Uterus (tissue), 4 donors: ENCODE measurements around the gene CLCN5. TPM values are rescaled to one million over a fixed set of nuclear protein-coding genes. Genes with fewer than 3 reads are reported as not detected.

Experiments used
- DNase-seq, 2 donors: peaks; one replicate each; pipeline ENCODE4 v3.0.0-alpha.2; 2019 to 2020
- H3K27ac ChIP-seq, 2 donors: fragments of 200-600 bp; sonication (generic); 1 replicate in 1 of 2; 2 replicates in 1 of 2; pipeline ENCODE4 v1.5.1; 2016 to 2018
- H3K27me3 ChIP-seq, 2 donors: fragments of 200-600 bp; sonication (generic); one replicate each; pipeline ENCODE4 v1.5.1; 2018 to 2019; ENCODE audit warnings: control low read depth in 1 of 2
- H3K36me3 ChIP-seq, 2 donors: fragments of 200-600 bp; sonication (generic); one replicate each; pipeline ENCODE4 v1.5.1; 2019; ENCODE audit warnings: control low read depth in 1 of 2
- H3K4me1 ChIP-seq, 2 donors: fragments of 200-600 bp; sonication (generic); one replicate each; pipeline ENCODE4 v1.5.1; 2018 to 2019; ENCODE audit warnings: control low read depth in 1 of 2
- H3K4me3 ChIP-seq, 2 donors: fragments of 200-600 bp; sonication (generic); 1 replicate in 1 of 2; 2 replicates in 1 of 2; pipeline ENCODE4 v1.5.1; 2018 to 2019; ENCODE audit warnings: mild to moderate bottlenecking in 1 of 2
- H3K9me3 ChIP-seq, 2 donors: fragments of 200-600 bp; sonication (generic); one replicate each; pipeline ENCODE4 v1.5.1; 2019; ENCODE audit warnings: control low read depth in 1 of 2
- POLR2A ChIP-seq, 2 donors: fragments of 450-650 bp; IDR thresholded peaks; one replicate each; pipeline ENCODE4 v1.6.1; 2016; ENCODE audit warnings: antibody characterized with exemption in 2 of 2, mild to moderate bottlenecking in 1 of 2, moderate library complexity in 1 of 2
- intact Hi-C: fragments of 100-400 bp; cut with DNase I; formaldehyde crosslinking; loops from one replicate; pipeline ENCODE4 v1.15.1; 2023; ENCODE audit warnings: low total_unique reads
- total RNA-seq, 4 donors: library from RNA; depleted of rRNA in 3 of 4; stranded (reverse); fragments of >200 nt in 3 of 4; gene quantifications; one replicate each; pipeline versions ENCODE4 v1.1.0 to v1.2.4, GENCODE V29; 2014 to 2023
- TF ChIP-seq, protein P1 (sequence below), 4 experiments: fragments of 200-600 bp in 2 of 4; fragments of 450-650 bp in 2 of 4; sonication (generic) in 2 of 4; IDR thresholded peaks; one replicate each; pipeline ENCODE4 v1.5.1; 2016 to 2019; ENCODE audit warnings: antibody characterized with exemption in 4 of 4, mild to moderate bottlenecking in 2 of 4, moderate library complexity in 1 of 4
- donor health status: DM: yes; HTN: yes; CAD: no.

The CLCN5 gene
- total RNA-seq, 4 donors from 2014 or later = 6.4 to 81.2 (median 11.0) TPM

DNA sequence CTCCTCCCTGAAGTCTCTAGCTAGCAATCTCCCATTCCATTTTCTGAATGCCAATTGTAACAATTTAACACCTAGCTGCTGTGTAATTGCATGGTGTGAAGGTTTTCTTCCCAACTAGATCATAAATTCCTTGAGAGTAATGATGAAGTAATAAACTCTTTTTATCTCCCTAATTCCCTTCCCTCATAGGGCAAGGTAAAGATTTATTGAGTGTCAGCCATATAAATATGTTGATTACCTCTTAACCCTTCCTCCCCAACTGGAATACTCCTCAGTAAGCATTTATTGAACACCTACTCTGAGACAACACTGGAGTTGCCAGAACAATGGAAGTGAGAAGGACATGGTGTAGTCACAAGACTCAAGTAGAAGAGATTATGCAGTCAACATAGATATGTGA is 112.7 kb downstream of the CLCN5 start:
- Histone ChIP-seq H3K27me3 (no peaks in the 10 kb centered on the region), H3K36me3 (no peaks in the 10 kb centered on the region), H3K4me1 (no peaks in the 10 kb centered on the region), H3K27ac (no peak overlapping the region), H3K9me3 (no peaks in the 10 kb centered on the region), H3K4me3 (no peak overlapping the region)
- DNase-seq = no peak
- TF ChIP-seq, protein P1, sequence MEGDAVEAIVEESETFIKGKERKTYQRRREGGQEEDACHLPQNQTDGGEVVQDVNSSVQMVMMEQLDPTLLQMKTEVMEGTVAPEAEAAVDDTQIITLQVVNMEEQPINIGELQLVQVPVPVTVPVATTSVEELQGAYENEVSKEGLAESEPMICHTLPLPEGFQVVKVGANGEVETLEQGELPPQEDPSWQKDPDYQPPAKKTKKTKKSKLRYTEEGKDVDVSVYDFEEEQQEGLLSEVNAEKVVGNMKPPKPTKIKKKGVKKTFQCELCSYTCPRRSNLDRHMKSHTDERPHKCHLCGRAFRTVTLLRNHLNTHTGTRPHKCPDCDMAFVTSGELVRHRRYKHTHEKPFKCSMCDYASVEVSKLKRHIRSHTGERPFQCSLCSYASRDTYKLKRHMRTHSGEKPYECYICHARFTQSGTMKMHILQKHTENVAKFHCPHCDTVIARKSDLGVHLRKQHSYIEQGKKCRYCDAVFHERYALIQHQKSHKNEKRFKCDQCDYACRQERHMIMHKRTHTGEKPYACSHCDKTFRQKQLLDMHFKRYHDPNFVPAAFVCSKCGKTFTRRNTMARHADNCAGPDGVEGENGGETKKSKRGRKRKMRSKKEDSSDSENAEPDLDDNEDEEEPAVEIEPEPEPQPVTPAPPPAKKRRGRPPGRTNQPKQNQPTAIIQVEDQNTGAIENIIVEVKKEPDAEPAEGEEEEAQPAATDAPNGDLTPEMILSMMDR (IDR thresholded peaks at IDR 0.05) = no peak
- no peak for TF ChIP-seq POLR2A (IDR thresholded peaks at IDR 0.05)
- intact Hi-C loops = no loop called here

DNA sequence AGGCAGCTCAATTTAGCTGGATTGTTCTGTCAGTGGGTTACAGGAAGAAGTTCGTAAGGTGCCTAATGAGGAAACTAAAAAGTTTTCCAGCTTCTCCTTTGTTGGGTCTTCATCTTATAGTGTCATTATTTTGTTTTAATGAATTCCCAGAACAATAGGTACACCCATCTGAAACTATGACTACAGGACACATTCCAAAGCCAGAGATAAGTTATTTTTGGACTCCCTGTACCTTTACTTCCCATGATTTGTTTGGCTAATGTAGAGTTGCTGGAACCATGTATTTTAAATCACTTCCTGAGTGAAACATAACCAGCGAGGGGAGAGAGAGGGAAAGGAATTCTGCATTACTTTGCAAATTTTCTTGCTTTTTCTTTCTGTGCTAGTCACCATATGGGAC is 114.0 kb downstream of the CLCN5 start:
- no peak overlapping the region for H3K4me3 ChIP-seq
- TF ChIP-seq, protein P1 (IDR thresholded peaks at IDR 0.05) = no peak
- TF ChIP-seq POLR2A (IDR thresholded peaks at IDR 0.05) = no peak
- intact Hi-C loops = no loop called here
- H3K9me3 ChIP-seq = no peaks in the 10 kb centered on the region
- DNase-seq = no peak
- H3K27me3 ChIP-seq = no peaks in the 10 kb centered on the region
- no peaks in the 10 kb centered on the region for H3K4me1 ChIP-seq
- no peak overlapping the region for H3K27ac ChIP-seq
- no peaks in the 10 kb centered on the region for H3K36me3 ChIP-seq

DNA sequence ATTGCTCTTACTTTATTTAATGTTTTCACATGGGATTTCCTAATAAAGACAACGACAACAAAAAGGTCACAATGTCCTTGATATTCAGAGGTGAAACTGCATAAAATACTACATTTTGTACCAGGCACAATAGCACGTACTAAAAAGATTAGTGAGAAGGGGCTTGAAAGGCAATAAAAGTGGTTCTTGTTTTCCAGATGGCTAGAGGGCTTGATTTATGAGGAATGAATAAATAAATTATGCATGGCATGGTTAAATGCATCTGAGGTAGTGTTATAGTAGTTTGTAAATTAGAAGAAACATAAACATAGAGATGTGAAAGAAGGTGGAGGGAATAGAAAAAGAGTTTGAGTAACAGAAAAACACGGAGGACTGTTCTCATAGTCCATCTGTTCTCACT is 123.4 kb downstream of the CLCN5 start:
- intact Hi-C loops = no loop called here
- H3K36me3 ChIP-seq = no peaks in the 10 kb centered on the region
- no peak for DNase-seq
- no peak overlapping the region for H3K27ac ChIP-seq
- no peak overlapping the region for H3K4me3 ChIP-seq
- H3K9me3 ChIP-seq = no peaks in the 10 kb centered on the region
- no peaks in the 10 kb centered on the region for H3K4me1 ChIP-seq
- TF ChIP-seq, protein P1 (IDR thresholded peaks at IDR 0.05) = no peak
- TF ChIP-seq POLR2A (IDR thresholded peaks at IDR 0.05) = no peak
- no peaks in the 10 kb centered on the region for H3K27me3 ChIP-seq

DNA sequence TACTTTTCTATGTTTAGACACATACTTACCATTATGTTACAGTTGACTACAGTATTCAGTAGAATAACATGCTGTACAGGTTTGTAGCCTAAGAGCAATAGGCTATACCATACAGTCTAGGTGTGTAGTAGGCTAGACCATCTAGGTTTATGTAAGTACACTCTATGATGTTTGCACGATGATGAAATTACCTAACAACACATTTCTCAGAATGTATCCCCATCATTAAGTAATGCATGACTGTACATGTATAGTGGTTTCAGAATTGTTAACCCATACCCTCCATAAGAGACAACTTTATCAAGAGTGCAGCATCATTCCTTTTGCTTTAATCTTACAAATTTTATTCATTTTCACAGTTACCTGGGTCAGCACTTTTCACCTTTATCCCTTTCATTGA is 126.8 kb downstream of the CLCN5 start:
- Histone ChIP-seq H3K4me3 (no peak overlapping the region), H3K27me3 (no peaks in the 10 kb centered on the region), H3K9me3 (no peaks in the 10 kb centered on the region), H3K4me1 (no peaks in the 10 kb centered on the region), H3K27ac (no peak overlapping the region), H3K36me3 (no peaks in the 10 kb centered on the region)
- no peak for TF ChIP-seq POLR2A (IDR thresholded peaks at IDR 0.05)
- TF ChIP-seq, protein P1 (IDR thresholded peaks at IDR 0.05) = no peak
- intact Hi-C loops = no loop called here
- DNase-seq = no peak

DNA sequence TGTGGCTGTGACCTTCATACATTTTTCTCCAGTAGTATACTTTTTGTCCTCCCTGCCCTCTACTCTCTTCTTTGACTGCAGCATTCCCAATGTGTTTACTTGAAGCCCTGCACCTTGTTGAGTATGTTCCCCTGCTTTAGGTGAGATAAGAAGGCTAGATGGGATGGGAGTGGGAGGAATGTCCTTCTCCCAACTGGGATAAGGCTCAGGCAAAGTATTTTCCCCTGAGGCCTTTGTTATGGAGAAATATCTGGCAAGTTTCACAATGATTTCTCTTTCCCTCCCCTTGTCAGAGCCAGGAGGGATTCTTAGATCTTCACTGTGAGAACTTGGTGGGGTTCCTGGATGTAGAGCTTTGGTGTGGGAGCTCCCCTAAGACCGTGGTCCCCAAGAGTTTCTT is 131.8 kb downstream of the CLCN5 start:
- DNase-seq = no peak
- TF ChIP-seq, protein P1 (IDR thresholded peaks at IDR 0.05) = no peak
- TF ChIP-seq POLR2A (IDR thresholded peaks at IDR 0.05) = no peak
- Histone ChIP-seq H3K27ac (no peak overlapping the region), H3K9me3 (no peaks in the 10 kb centered on the region), H3K36me3 (no peaks in the 10 kb centered on the region), H3K27me3 (no peaks in the 10 kb centered on the region), H3K4me1 (no peaks in the 10 kb centered on the region), H3K4me3 (no peak overlapping the region)
- intact Hi-C loops = no loop called here
